Activated naive CD4-positive, alpha-beta T cell treated with anti-CD3 and anti-CD28 coated beads, Interleukin-2, amount 50 U/mL, for 72 hours (primary cell): Measurements from ENCODE around the gene ARHGEF7. TPM values are rescaled to one million over a fixed set of nuclear protein-coding genes. Genes with fewer than 3 reads are reported as not detected.
A peak's percentile ranks its signal among the peaks of the same experiment; 100 is the strongest.

Source experiments
- ATAC-seq, 2 donors: fragments of 150-1000 bp; cut with Tn5 transposase; 2 replicates each; pipeline ENCODE4 v1.10.0; 2021; ENCODE audit warnings: mild to moderate bottlenecking in 2 of 2, moderate library complexity in 2 of 2
- DNase-seq, 2 donors: peaks; one replicate each; pipeline ENCODE4 v3.0.0; 2021 to 2022; ENCODE audit warnings: low spot score in 2 of 2
- H3K27ac Mint-ChIP-seq, 2 donors: one replicate each; pipeline ENCODE4 v1.8.0; 2022; ENCODE audit warnings: mild to moderate bottlenecking in 2 of 2, mixed read lengths in 2 of 2
- H3K36me3 Mint-ChIP-seq, 2 donors: one replicate each; pipeline ENCODE4 v1.8.0; 2022; ENCODE audit warnings: mixed read lengths in 2 of 2
- H3K9me3 Mint-ChIP-seq, 2 donors: one replicate each; pipeline ENCODE4 v1.8.0; 2022; ENCODE audit warnings: mixed read lengths in 2 of 2
- total RNA-seq, 2 donors: library from RNA; stranded (reverse); gene quantifications; one replicate each; pipeline ENCODE4 v1.2.3, GENCODE V29; 2022

ARHGEF7 gene
- total RNA-seq, 2 donors from 2014 or later, result 69.5 to 82.5 TPM

- no peaks in the 10 kb centered on the region for H3K9me3 Mint-ChIP-seq
- no peak for DNase-seq
- ATAC-seq, result no peak
- no peaks in the 10 kb centered on the region for H3K36me3 Mint-ChIP-seq
- no peak overlapping the region for H3K27ac Mint-ChIP-seq
Observed at GRCh38 chr13:111215081-111216047, 100.3 kb downstream of the ARHGEF7 start.

DNA sequence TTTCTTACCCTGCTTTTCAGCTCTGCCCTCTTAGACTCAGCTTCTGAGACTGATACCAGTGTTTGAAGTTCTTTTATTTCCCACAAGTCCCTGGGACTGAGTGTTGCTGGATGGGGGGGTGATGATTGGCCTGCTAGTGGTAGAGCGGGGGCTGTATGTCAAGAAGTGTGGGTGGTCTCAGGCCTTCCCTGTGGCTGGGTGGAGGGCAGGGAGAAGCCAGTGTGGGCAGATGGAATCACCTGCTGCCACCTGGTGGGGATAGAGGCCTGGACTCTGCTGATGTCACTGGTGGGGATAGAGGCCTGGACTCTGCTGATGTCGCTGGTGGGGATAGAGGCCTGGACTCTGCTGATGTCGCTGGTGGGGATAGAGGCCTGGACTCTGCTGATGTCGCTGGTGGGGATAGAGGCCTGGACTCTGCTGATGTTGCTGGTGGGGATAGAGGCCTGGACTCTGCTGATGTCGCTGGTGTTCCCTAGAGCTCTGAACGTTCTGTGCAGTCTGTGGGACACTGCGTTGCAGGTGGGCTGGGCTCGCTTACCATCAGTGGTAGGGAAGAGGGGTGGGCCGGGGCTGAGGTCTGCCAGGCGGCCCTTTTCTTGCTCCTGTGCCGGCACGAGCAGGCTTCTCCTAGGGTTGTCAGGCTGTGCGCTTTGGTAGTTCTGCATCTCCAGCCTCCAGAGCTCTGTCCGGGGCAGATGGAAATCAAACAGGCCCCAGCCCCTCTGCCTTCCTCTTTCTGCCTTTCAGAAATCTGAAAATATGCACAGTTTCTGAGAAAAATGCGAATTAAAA is 101.3 kb downstream of the ARHGEF7 start:
- Mint-ChIP-seq H3K27ac (peak overlapping the region; percentile 17 to 22), H3K9me3 (no peaks in the 10 kb centered on the region), H3K36me3 (no peaks in the 10 kb centered on the region)
- peak in 1 of 2 donors; percentile 22 for DNase-seq
- ATAC-seq, result peak; percentile 59 to 68

- ATAC-seq, result no peak
- Mint-ChIP-seq H3K36me3 (no peaks in the 10 kb centered on the region), H3K9me3 (no peaks in the 10 kb centered on the region), H3K27ac (peak overlapping the region in 1 of 2 donors; percentile 26)
- no peak for DNase-seq
Observed at GRCh38 chr13:111217641-111218040, 102.5 kb downstream of the ARHGEF7 start.

GRCh38 chr13:111219280-111219679 is 104.2 kb downstream of the ARHGEF7 start:
- DNase-seq (no peak), ATAC-seq (no peak)
- Mint-ChIP-seq H3K36me3 (no peaks in the 10 kb centered on the region), H3K27ac (no peak overlapping the region), H3K9me3 (no peaks in the 10 kb centered on the region)

- Mint-ChIP-seq H3K36me3 (no peaks in the 10 kb centered on the region), H3K27ac (no peak overlapping the region), H3K9me3 (no peaks in the 10 kb centered on the region)
- no peak for ATAC-seq
- no peak for DNase-seq
Observed at GRCh38 chr13:111219950-111220349, 104.8 kb downstream of the ARHGEF7 start.

- ATAC-seq (no peak), DNase-seq (no peak)
- Mint-ChIP-seq H3K9me3 (no peaks in the 10 kb centered on the region), H3K36me3 (no peaks in the 10 kb centered on the region), H3K27ac (no peak overlapping the region)
Observed at GRCh38 chr13:111225166-111225565, 110.1 kb downstream of the ARHGEF7 start.

DNA sequence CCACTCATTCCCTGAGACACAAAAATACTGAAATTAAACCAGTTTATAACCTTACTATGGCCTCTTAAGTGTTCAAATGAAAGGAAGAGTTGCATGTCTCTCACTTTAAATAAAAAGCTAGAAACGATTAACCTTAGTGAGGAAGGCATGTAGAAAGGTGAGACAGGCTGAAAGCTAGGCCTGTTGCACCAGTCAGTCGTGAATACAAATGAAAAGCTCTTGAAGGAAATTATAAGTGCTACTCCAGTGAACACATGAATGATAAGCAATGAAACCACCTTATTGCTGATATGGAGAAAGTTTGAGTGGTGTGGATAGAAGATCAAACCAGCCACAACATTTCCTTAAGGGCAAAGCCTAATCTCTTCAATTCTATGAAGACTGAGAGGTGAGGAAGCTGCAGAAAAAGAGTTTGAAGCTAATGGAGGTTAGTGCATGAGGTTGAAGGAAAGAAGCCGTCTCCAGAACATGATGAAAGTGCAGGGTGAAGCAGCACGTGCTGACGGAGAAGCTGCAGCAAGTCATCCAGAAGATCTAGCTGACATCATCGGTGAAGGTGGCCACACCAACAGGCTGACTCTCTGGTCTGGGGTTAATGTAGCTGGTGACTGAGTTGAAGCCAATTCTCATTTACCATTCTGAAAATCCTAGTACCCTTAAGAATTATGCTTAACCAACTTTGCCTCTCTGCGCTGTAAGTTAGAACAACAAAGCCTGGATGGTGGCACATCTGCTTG is 110.9 kb downstream of the ARHGEF7 start:
- no peak for DNase-seq
- ATAC-seq, result peak; percentile 24 to 27
- H3K27ac Mint-ChIP-seq, result peak overlapping the region in 1 of 2 donors; percentile 25
- no peaks in the 10 kb centered on the region for H3K36me3 Mint-ChIP-seq
- H3K9me3 Mint-ChIP-seq, result no peaks in the 10 kb centered on the region

DNA sequence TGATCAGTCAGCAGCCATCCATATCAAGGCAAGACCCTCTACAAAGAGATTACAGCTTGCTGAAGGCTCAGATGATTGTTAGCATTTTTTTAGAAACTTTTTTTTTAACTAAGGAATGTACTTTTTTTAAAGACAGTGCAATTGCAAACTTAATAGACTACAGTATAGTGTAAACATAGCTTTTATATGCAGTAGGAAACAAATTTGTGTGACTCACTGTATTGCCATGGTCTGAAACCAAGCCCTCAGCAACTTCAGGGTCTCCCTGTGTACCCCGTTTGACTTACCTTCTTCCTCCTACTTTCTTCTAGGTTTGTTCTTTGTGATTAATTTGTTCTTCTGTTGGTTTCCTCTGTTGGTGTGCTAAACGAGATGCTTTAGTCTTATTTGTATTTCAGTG is 112.3 kb downstream of the ARHGEF7 start:
- Mint-ChIP-seq H3K9me3 (no peaks in the 10 kb centered on the region), H3K27ac (no peak overlapping the region), H3K36me3 (no peaks in the 10 kb centered on the region)
- no peak for DNase-seq
- no peak for ATAC-seq

DNA sequence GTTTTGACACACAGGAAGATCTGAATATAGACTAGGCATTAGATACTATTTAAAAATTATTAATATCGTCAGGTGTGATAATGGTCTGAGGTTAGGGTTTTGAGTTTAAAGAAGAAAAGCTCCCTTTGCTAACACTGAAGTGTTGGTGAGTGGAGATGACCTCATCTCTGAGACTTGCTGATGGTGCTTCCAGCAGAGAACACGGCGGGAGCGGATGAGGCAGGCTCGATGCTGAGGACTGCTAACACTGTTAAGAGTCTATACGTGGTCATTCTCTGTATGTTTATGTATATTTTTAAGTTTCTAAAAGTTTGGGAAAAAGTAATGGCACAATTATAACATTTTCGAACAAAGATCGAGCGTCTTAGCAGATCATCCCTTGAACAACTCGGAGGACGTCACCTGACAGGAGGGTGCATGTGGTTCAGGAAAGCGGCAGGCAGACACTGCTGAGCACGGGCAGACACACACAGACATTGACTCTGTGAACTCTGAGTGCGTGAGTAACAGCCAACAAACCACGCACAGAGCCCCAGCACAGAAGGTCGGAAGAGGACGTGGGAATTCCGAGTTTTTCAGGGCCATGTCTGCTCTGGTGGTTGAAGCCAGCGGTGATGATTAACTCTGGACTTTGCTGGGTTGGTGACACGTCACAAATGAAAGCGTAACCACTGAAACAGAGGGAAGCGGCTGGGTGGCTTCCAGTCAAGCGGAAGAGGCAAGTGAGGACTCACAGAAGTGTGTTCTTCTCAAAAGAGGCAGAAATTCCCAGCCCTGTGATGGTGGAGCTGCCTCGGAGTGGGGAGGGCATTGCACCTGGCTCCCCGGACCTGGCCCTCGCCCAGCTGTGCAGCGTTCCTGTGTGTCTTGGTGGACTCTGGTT is 113.4 kb downstream of the ARHGEF7 start:
- H3K9me3 Mint-ChIP-seq, result no peaks in the 10 kb centered on the region
- ATAC-seq, result no peak
- no peaks in the 10 kb centered on the region for H3K36me3 Mint-ChIP-seq

GRCh38 chr13:111230385-111230930 is 115.3 kb downstream of the ARHGEF7 start:
- Mint-ChIP-seq H3K9me3 (no peaks in the 10 kb centered on the region), H3K36me3 (peaks cover 6 to 10% of the 10 kb centered on the region in 2 donors), H3K27ac (no peak overlapping the region)
- ATAC-seq (no peak), DNase-seq (no peak)

More for the DNA sequence above, 113.4 kb downstream of the ARHGEF7 start:
- no peak for DNase-seq
- no peak overlapping the region for H3K27ac Mint-ChIP-seq

DNA sequence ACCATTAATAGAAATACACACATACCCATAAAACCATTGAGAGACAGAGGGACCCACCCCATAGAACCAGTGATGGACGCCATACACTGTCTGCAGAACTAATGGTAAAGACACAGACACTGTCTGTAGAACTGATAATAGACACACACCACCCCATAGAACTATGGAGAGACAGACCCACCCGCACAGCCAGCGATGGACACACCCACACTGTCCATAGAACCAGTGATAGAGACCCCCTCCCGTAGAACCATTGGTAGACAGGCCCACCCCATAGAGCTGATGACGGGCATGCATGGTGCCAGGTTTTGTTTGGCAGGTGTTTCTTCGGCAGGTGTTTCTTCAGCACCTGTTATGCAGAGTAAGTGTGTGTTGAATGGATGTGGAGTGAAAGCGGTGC is 117.1 kb downstream of the ARHGEF7 start:
- DNase-seq (no peak), ATAC-seq (no peak)
- Mint-ChIP-seq H3K27ac (no peak overlapping the region), H3K9me3 (no peaks in the 10 kb centered on the region), H3K36me3 (peaks cover 6 to 10% of the 10 kb centered on the region in 2 donors)

- Mint-ChIP-seq H3K9me3 (no peaks in the 10 kb centered on the region), H3K27ac (no peak overlapping the region), H3K36me3 (peaks cover 6 to 10% of the 10 kb centered on the region in 2 donors)
- ATAC-seq, result no peak
- DNase-seq, result no peak
Observed at GRCh38 chr13:111233080-111233479, 118.0 kb downstream of the ARHGEF7 start.

GRCh38 chr13:111239764-111240670 is 124.9 kb downstream of the ARHGEF7 start:
- H3K36me3 Mint-ChIP-seq, result peaks cover 16 to 24% of the 10 kb centered on the region in 2 donors

DNA sequence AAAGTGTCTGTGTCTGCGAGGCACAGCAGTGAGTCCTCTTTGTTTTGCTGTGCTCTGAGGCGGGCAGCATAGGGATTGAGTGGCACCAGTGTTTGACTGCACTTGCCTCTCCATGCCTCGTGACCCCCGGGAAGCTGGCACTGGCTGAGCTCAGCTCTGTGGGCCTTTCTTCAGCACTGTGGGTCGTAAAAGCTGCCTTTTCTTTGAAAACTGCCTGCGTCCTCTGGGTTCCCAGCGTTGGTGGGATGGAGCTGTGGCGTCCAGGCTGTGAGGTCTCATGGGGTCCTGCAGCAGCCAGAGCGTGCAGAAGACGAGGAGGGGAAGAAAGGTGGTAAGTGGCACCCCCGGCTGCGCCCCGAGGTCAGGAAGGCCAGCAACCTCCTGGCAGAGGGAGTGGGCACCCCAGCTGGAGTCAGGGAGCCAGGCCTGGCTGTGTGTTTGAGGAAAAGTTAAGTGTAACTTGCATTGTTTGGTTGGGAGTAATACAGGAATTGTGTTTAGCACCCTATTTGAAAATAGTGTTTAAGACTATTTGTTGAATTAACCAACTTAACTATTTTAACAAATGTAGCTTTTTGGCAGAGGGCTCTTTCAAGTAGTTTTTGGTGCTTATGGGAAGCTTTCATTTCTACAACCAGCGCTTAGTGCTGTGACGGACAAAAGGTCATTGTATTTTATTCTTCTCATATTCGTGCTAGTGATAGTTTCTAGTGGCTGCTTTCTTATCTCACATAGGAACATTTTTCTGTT is 126.1 kb downstream of the ARHGEF7 start:
- peaks cover 15 to 33% of the 10 kb centered on the region in 2 donors for H3K36me3 Mint-ChIP-seq
- no peak for ATAC-seq

More at GRCh38 chr13:111239764-111240670, 124.9 kb downstream of the ARHGEF7 start:
- no peak overlapping the region for H3K27ac Mint-ChIP-seq
- ATAC-seq, result no peak
- DNase-seq, result no peak
- peaks cover 0 to 4% of the 10 kb centered on the region in 2 donors for H3K9me3 Mint-ChIP-seq

More for the DNA sequence above, 126.1 kb downstream of the ARHGEF7 start:
- Mint-ChIP-seq H3K9me3 (peaks cover 0 to 4% of the 10 kb centered on the region in 2 donors), H3K27ac (no peak overlapping the region)
- no peak for DNase-seq
